Spinal cord (tissue), 10 donors: Measurements from ENCODE around the gene SRP68. TPM values are rescaled to one million over a fixed set of nuclear protein-coding genes. Genes with fewer than 3 reads are reported as not detected.
A peak's percentile ranks its signal among the peaks of the same experiment; 100 is the strongest.

Experiments used
- DNase-seq, 6 donors: peaks; one replicate each; pipeline versions ENCODE4 v3.0.0 to v3.0.0-alpha.2; 2013 to 2015; ENCODE audit warnings: low spot score in 6 of 6, low read depth in 4 of 6
- H3K27ac ChIP-seq: one replicate; pipeline ENCODE4 v1.5.1; 2013; ENCODE audit warnings: low read depth, low read length, control low read depth
- H3K27me3 ChIP-seq: one replicate; pipeline ENCODE4 v1.6.1; 2013; ENCODE audit warnings: low read length; ENCODE audit not compliant: control insufficient read depth, insufficient read depth
- H3K36me3 ChIP-seq: one replicate; pipeline ENCODE4 v1.6.1; 2013; ENCODE audit warnings: low read length; ENCODE audit not compliant: control insufficient read depth, insufficient read depth
- H3K4me1 ChIP-seq: one replicate; pipeline ENCODE4 v1.6.1; 2013; ENCODE audit warnings: low read length; ENCODE audit not compliant: control insufficient read depth, insufficient read depth
- H3K4me3 ChIP-seq: one replicate; pipeline ENCODE4 v1.5.1; 2013; ENCODE audit warnings: low read depth, low read length, control low read depth
- H3K9me3 ChIP-seq: one replicate; pipeline ENCODE4 v1.6.1; 2013; ENCODE audit warnings: low read length; ENCODE audit not compliant: control insufficient read depth, insufficient read depth
- WGBS: methylation state at CpG from one replicate; pipeline ENCODE4 v1.1.5; 2013; ENCODE audit warnings: missing lambda C conversion rate; ENCODE audit not compliant: insufficient coverage; 5-methylcytosine and 5-hydroxymethylcytosine counted together
- polyA plus RNA-seq, 2 donors: library from polyadenylated mRNA; unstranded; fragments of 120-200 nt; gene quantifications; one replicate each; pipeline ENCODE4 v1.2.1, GENCODE V29; 2013; ENCODE audit not compliant: insufficient read length in 2 of 2
- total RNA-seq, 2 donors: library from RNA; depleted of rRNA in 1 of 2; stranded (reverse); fragments of 120-200 nt in 1 of 2; fragments of >200 nt in 1 of 2; gene quantifications; one replicate each; pipeline versions ENCODE4 v1.2.3 to v1.2.4, GENCODE V29; 2013 to 2014
- donor health status: healthy.

Gene SRP68
- total and polyA plus RNA-seq, 4 donors, result 31.4 to 63.7 (median 51.1) TPM

GRCh38 chr17:76011951-76012350, 60.4 kb downstream of the SRP68 start:
- no peak overlapping the region for H3K4me3 ChIP-seq
- H3K27me3 ChIP-seq, result no peaks in the 10 kb centered on the region
- peaks cover 26% of the 10 kb centered on the region for H3K36me3 ChIP-seq
- DNase-seq, result no peak
- peaks cover 10% of the 10 kb centered on the region for H3K4me1 ChIP-seq
- 91% methylated on average over 5 of the region's 5 CpGs for WGBS
- H3K27ac ChIP-seq, result no peak overlapping the region
- no peaks in the 10 kb centered on the region for H3K9me3 ChIP-seq

- WGBS, result 88% methylated on average over 19 of the region's 21 CpGs
- Histone ChIP-seq H3K27ac (no peak overlapping the region), H3K27me3 (no peaks in the 10 kb centered on the region), H3K4me1 (peaks cover 18% of the 10 kb centered on the region), H3K4me3 (no peak overlapping the region), H3K9me3 (no peaks in the 10 kb centered on the region), H3K36me3 (peaks cover 39% of the 10 kb centered on the region)
- DNase-seq, result no peak
Observed at GRCh38 chr17:76009969-76010661, 62.2 kb downstream of the SRP68 start.

GRCh38 chr17:76009447-76009846, 62.9 kb downstream of the SRP68 start:
- WGBS, result 93% methylated on average over 20 of the region's 20 CpGs
- H3K27ac ChIP-seq, result no peak overlapping the region
- peaks cover 46% of the 10 kb centered on the region for H3K36me3 ChIP-seq
- H3K27me3 ChIP-seq, result no peaks in the 10 kb centered on the region
- no peak overlapping the region for H3K4me3 ChIP-seq
- no peaks in the 10 kb centered on the region for H3K9me3 ChIP-seq
- no peak for DNase-seq
- peaks cover 16% of the 10 kb centered on the region for H3K4me1 ChIP-seq

GRCh38 chr17:76008630-76009425, 63.5 kb downstream of the SRP68 start:
- Histone ChIP-seq H3K4me3 (no peak overlapping the region), H3K4me1 (peaks cover 11% of the 10 kb centered on the region), H3K27ac (no peak overlapping the region), H3K27me3 (no peaks in the 10 kb centered on the region), H3K9me3 (no peaks in the 10 kb centered on the region), H3K36me3 (peaks cover 52% of the 10 kb centered on the region)
- DNase-seq, result no peak
- 93% methylated on average over 55 of the region's 56 CpGs for WGBS

- Histone ChIP-seq H3K4me1 (peaks cover 11% of the 10 kb centered on the region), H3K9me3 (no peaks in the 10 kb centered on the region), H3K4me3 (no peak overlapping the region), H3K27ac (no peak overlapping the region), H3K36me3 (peaks cover 53% of the 10 kb centered on the region), H3K27me3 (no peaks in the 10 kb centered on the region)
- WGBS, result 95% methylated on average over 36 of the region's 36 CpGs
- DNase-seq, result no peak
Observed at GRCh38 chr17:76008208-76008607, 64.1 kb downstream of the SRP68 start.

- no peaks in the 10 kb centered on the region for H3K9me3 ChIP-seq
- H3K4me1 ChIP-seq, result peaks cover 11% of the 10 kb centered on the region
- no peak for DNase-seq
- H3K27me3 ChIP-seq, result no peaks in the 10 kb centered on the region
- H3K27ac ChIP-seq, result no peak overlapping the region
- H3K36me3 ChIP-seq, result peaks cover 53% of the 10 kb centered on the region
- no peak overlapping the region for H3K4me3 ChIP-seq
- WGBS, result 91% methylated on average over 15 of the region's 16 CpGs
Observed at GRCh38 chr17:76007850-76008165, 64.5 kb downstream of the SRP68 start.

GRCh38 chr17:76007131-76007849, 65.0 kb downstream of the SRP68 start:
- Histone ChIP-seq H3K4me3 (no peak overlapping the region), H3K9me3 (no peaks in the 10 kb centered on the region), H3K4me1 (peaks cover 11% of the 10 kb centered on the region), H3K27me3 (no peaks in the 10 kb centered on the region), H3K36me3 (peaks cover 58% of the 10 kb centered on the region), H3K27ac (no peak overlapping the region)
- WGBS, result 92% methylated on average over 39 of the region's 39 CpGs
- no peak for DNase-seq

GRCh38 chr17:76005263-76006149, 66.8 kb downstream of the SRP68 start:
- Histone ChIP-seq H3K36me3 (peaks cover 76% of the 10 kb centered on the region), H3K27me3 (no peaks in the 10 kb centered on the region), H3K9me3 (no peaks in the 10 kb centered on the region), H3K4me1 (peaks cover 11% of the 10 kb centered on the region), H3K27ac (no peak overlapping the region), H3K4me3 (no peak overlapping the region)
- WGBS, result 33% methylated on average over 14 of the region's 16 CpGs
- DNase-seq, result peak; percentile 7 to 72 (median 26)

- Histone ChIP-seq H3K27me3 (no peaks in the 10 kb centered on the region), H3K4me3 (no peak overlapping the region), H3K27ac (no peak overlapping the region), H3K4me1 (peaks cover 11% of the 10 kb centered on the region), H3K36me3 (peaks cover 80% of the 10 kb centered on the region), H3K9me3 (no peaks in the 10 kb centered on the region)
- 86% methylated on average over 5 of the region's 8 CpGs for WGBS
- no peak for DNase-seq
Observed at GRCh38 chr17:76004750-76005262, 67.5 kb downstream of the SRP68 start.
